Measurements from ENCODE around the gene AP2B1. TPM values are rescaled to one million over a fixed set of nuclear protein-coding genes. Genes with fewer than 3 reads are reported as not detected.
A peak's percentile ranks its signal among the peaks of the same experiment; 100 is the strongest.
"Not testable (repeated sequence)": the region's sequence is repeated elsewhere in the genome, so short reads cannot be mapped to it uniquely, and the experiment has no call there.

The AP2B1 gene
- total RNA-seq, 1 donor from 2014 or later = 164 TPM

DNA sequence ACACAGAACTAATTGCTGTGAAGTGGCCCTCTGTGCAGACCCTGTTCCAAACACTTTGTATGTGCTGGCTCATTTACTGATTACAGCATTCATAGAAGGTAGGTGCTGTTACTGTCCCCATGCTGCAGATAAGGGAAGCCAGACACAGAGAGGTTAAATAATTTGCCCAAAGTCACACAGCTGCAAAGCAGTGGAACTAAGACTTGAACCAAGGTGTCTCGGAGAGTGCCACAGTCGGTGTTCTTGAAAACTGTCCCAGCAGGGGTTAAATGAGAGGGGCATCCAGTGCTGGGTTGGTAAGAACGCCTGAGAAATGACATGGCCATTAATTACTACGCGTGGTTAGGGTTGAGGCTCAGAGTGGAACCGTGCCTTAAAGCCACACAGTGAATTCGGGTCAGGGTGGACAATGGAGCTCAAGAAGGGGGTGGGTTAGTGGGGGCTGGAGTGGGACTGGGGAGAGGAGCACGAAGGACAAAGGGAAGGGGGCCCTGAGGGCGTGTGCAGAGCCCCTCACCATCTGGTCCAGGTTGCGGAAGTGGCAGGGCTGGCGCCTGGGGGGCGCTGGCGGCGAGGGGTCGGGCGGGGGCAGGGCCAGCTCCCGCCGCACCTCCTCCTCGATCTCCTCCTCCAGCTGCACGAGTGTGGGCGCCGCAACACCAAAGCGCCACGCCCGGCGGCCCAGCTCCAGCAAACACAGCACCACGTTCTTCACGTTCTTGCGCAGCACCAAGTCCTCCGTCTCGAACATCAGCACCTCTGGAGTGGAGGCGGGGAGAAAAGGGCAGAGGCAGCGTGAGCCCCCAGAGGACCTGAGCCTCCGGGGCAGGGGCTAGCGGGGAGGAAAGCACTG, 162.7 kb downstream of the AP2B1 start:
- Mint-ChIP-seq H3K9me3 (no peaks in the 10 kb centered on the region), H3K4me3 (peak overlapping the region; percentile 47), H3K27ac (no peak overlapping the region), H3K4me1 (peaks cover 18% of the 10 kb centered on the region), H3K27me3 (peaks cover 37% of the 10 kb centered on the region), H3K36me3 (ENCODE audit: low read depth) (no peaks in the 10 kb centered on the region)
- intact Hi-C loops (cut with micrococcal nuclease) = loop anchor here (10.0 kb wide), 1 partner anchor 605 kb away; the partner anchor contains the start of genes NLE1 and UNC45B
- no peak for DNase-seq

DNA sequence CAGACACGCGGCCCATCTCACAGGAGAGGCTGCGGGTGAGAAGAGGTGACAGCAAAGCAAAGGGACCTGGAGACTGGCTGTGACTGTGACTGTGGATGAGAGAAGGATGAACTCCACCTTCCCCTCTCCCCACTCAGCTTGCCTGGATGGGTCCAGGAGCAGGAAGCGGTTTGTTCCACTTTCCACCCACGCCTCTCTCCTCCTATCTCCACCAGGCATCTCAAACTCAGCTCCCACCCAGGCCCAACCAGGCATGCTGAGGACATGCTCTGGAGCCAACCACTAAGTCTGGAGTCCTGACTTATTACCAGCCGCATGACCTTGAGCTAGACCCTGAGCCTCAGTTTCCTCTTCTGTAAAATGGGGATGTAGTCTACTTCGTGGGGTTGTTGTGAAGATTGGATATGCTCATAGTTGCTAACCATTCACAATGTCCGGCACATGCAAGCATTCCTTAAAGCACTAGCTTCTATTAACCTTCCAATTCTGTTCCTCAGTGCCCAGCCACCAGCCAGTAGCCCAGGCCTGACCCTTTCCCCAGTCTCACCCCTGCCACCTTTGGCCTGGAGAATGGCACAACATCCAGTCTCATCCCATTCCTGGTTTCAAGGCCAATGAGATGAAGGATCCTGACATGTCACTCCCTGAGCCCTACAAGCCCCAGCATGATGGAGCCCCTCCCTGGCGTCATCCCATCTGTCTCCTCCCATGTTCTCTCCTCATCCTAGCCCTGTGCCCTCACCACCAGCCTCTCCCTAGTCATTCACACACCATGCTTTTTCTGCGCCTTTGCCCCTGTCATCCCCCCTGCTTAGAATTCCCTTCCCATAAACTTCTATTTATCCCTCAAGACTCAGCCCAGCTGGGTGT, 163.6 kb downstream of the AP2B1 start:
- H3K36me3 Mint-ChIP-seq (ENCODE audit: low read depth) = no peaks in the 10 kb centered on the region
- H3K27me3 Mint-ChIP-seq = peaks cover 40% of the 10 kb centered on the region
- H3K27ac Mint-ChIP-seq = no peak overlapping the region
- H3K4me1 Mint-ChIP-seq = peaks cover 18% of the 10 kb centered on the region
- H3K4me3 Mint-ChIP-seq = peak overlapping the region; percentile 43
- intact Hi-C loops (cut with micrococcal nuclease) = no loop called here
- DNase-seq = no peak
- no peaks in the 10 kb centered on the region for H3K9me3 Mint-ChIP-seq

DNA sequence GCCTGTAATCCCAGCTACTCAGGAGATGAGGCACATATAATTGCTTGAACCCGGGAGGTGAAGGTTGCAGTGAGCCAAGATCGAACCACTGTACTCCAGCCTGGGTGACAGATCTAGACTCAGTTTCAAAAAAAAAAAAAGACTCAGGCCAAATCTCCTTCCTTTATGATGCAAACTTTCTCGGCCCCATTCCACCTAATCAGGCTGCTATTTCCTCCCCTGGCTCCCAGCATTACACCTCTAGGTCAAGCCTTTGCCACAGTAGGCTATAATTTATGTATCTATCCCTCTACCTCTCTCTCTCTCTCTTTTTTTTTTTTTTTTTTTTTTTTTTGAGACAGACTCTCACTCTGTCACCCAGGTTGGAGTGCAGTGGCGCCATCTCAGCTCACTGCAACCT, 164.4 kb downstream of the AP2B1 start:
- H3K27me3 Mint-ChIP-seq = peaks cover 40% of the 10 kb centered on the region
- H3K27ac Mint-ChIP-seq; H3K9me3 Mint-ChIP-seq; H3K4me3 Mint-ChIP-seq; intact Hi-C loops (cut with micrococcal nuclease); H3K36me3 Mint-ChIP-seq (ENCODE audit: low read depth); DNase-seq: not testable (repeated sequence)
- peaks cover 18% of the 10 kb centered on the region for H3K4me1 Mint-ChIP-seq

DNA sequence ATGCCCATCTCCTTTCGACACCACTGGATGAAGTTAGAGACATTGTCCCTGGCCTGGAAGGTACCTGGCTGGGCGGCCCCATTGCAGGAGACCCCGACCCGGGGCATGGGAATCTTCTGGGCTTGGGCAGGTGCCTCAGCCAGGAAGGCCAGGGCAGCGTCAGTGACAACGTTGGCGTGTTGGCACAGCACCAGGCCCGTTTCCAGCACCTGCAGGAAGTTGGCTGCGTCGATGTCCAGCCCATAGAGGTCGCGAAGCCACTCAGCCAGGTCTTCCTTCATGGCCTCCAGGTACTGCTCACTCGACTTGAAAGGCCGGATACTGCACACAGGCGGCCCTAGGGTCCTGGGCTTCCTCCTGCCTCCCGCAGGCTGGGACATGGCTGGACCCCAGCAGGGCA, 165.3 kb downstream of the AP2B1 start:
- intact Hi-C loops (cut with micrococcal nuclease) = no loop called here
- H3K27ac Mint-ChIP-seq = no peak overlapping the region
- no peak for DNase-seq
- H3K36me3 Mint-ChIP-seq (ENCODE audit: low read depth) = no peaks in the 10 kb centered on the region
- no peaks in the 10 kb centered on the region for H3K9me3 Mint-ChIP-seq
- H3K4me3 Mint-ChIP-seq = no peak overlapping the region
- peaks cover 40% of the 10 kb centered on the region for H3K27me3 Mint-ChIP-seq
- H3K4me1 Mint-ChIP-seq = peaks cover 18% of the 10 kb centered on the region

DNA sequence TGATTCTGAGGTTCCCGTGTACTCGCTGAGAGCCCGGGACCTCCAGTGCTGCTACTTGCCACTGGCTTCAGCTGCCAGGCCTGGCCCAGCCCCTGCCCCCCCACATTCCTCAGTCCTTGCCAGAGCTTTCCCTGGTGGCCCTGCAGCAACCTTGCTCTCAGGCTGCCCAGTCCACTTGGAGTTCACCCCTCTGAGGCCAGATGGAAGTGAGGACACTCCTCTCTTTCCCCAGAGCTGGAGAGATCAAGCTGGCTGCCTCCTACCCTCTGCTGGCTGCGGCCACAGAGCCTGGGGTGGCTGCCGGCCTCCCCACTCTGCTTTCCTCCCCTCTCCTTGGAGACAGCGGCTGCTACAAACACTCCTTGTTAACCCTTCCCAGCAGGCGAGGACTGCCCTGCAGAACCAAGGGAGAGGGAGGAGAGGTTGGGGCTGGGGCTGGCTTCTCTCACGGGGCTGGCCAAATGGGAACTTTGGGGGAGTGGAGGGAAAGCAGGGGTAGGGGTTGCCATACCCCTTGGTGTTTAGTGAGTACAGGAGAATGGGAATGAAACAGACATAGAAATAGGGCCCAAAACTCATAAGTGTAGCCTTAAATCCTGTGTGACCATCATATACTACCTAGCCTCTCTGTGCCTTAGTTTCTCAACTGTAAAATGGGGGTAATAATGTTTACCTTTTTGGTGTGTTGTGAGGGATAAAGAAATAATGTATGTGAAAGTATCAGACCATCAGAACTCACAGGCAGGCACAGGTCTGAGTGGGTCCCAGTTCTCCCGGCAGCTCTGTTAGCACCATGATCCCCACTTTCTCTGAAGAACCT, 166.0 kb downstream of the AP2B1 start, which contains the start of gene GAS2L2:
Gene GAS2L2, minus strand, starts transcription at position 295 of the 820 bp plus-strand sequence. CDS start 389 bp downstream, outside the sequence.
- no peak for DNase-seq
- H3K36me3 Mint-ChIP-seq (ENCODE audit: low read depth) = no peaks in the 10 kb centered on the region
- H3K4me1 Mint-ChIP-seq = peaks cover 16% of the 10 kb centered on the region
- H3K9me3 Mint-ChIP-seq = no peaks in the 10 kb centered on the region
- no peak within 1 kb of the TSS for H3K4me3 Mint-ChIP-seq
- peaks cover 40% of the 10 kb centered on the region for H3K27me3 Mint-ChIP-seq
- intact Hi-C loops (cut with micrococcal nuclease) = no loop called here
- no peak within 1 kb of the TSS for H3K27ac Mint-ChIP-seq

DNA sequence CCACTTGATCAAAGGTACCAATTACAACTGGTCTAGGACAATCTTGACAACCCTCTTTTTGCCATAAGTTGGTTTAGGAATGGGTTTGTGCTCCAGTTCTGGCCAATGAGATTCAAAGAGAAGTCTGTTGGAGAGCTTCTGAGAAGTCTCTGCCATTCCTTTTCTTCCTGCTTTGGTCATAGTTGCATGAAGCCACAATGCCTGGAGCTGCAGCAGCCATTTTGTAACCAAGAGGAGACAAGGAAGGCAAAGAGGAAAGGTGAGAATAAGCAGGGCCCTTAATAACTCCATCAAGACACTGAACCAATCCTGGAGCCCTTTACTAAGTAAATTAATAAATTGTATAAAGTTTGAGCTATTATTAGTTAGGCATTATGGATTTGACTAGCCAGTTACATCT, 170.1 kb downstream of the AP2B1 start:
- Mint-ChIP-seq H3K4me3 (no peak overlapping the region), H3K27me3 (peaks cover 18% of the 10 kb centered on the region), H3K9me3 (no peaks in the 10 kb centered on the region), H3K4me1 (no peaks in the 10 kb centered on the region), H3K36me3 (ENCODE audit: low read depth) (no peaks in the 10 kb centered on the region), H3K27ac (no peak overlapping the region)
- DNase-seq = no peak
- intact Hi-C loops (cut with micrococcal nuclease) = no loop called here

DNA sequence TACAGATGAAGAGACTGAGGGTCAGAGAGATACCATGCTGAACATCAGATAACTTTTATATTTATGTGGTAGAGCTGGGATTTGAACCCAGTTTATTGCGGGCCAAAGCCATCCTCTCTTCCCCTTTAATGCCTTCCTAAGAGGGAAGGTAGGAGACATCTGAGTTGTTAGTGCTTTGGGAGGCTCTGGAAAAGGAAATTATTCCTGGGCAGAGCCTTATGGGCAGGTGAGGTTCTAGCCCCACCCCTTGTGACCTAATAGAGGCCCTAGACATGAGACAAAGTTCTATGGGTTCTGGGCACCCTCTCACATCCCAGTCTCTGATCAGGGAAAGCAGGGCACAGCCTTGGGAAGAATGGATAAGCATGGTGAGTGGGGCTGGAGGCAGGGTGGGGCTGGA, 173.5 kb downstream of the AP2B1 start, which contains the start of gene C17orf50:
Gene C17orf50, plus strand, starts transcription at position 301 of the 400 bp plus-strand sequence. Its CDS starts 55 bp downstream, at position 356.
- Mint-ChIP-seq H3K27me3 (peaks cover 6% of the 10 kb centered on the region), H3K4me3 (no peak within 1 kb of the TSS), H3K36me3 (ENCODE audit: low read depth) (no peaks in the 10 kb centered on the region), H3K27ac (no peak within 1 kb of the TSS), H3K9me3 (no peaks in the 10 kb centered on the region), H3K4me1 (peaks cover 8% of the 10 kb centered on the region)
- intact Hi-C loops (cut with micrococcal nuclease) = no loop called here
- no peak for DNase-seq

DNA sequence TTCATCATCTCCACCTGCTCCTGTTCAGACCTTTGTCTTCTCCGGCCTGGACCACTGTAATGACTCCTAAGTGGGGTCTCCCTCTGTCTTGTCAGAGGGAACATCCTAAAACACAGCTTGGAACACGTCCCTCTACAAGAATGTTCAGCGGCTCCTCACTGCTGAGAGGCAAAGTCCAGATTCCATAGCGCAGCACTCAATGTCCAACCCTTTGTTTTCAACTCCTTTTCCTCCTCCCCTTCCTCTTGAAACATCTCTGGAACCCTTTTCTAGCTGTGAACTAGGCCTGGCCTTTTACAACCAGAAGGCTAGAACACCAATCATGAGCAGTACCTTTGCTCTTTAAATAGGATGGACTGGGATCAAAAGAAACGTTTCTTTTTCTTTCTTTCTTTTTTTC, 174.5 kb downstream of the AP2B1 start:
- intact Hi-C loops (cut with micrococcal nuclease) = no loop called here
- H3K27ac Mint-ChIP-seq = no peak overlapping the region
- peaks cover 6% of the 10 kb centered on the region for H3K27me3 Mint-ChIP-seq
- no peak overlapping the region for H3K4me3 Mint-ChIP-seq
- DNase-seq = no peak
- no peaks in the 10 kb centered on the region for H3K36me3 Mint-ChIP-seq (ENCODE audit: low read depth)
- no peaks in the 10 kb centered on the region for H3K9me3 Mint-ChIP-seq
- H3K4me1 Mint-ChIP-seq = peaks cover 8% of the 10 kb centered on the region

DNA sequence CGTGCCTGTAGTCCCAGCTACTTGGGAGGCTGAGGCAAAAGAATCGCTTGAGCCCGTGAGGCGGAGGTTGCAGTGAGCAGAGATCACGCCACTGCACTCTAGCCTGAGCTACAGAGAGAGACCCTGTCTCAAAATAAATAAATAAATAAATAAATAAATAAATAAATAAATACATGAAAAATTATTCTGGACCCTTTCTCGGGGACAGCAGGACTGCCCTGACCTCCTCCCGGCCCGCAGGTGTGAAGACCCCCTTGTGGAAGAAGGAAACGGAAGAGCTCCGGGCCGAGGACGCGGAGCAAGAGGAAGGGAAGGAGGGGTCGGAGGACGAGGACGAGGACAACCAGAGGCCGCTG, 176.6 kb downstream of the AP2B1 start:
- no peak for DNase-seq
- H3K27ac Mint-ChIP-seq = no peak overlapping the region
- intact Hi-C loops (cut with micrococcal nuclease) = loop anchor here (1.0 kb wide), 2 partner anchors 41 to 46 kb away; partner anchors contain the start of gene TAF15
- H3K4me1 Mint-ChIP-seq = peaks cover 8% of the 10 kb centered on the region
- no peaks in the 10 kb centered on the region for H3K36me3 Mint-ChIP-seq (ENCODE audit: low read depth)
- peaks cover 7% of the 10 kb centered on the region for H3K27me3 Mint-ChIP-seq
- peak overlapping the region; percentile 86 for H3K4me3 Mint-ChIP-seq
- H3K9me3 Mint-ChIP-seq = no peaks in the 10 kb centered on the region

DNA sequence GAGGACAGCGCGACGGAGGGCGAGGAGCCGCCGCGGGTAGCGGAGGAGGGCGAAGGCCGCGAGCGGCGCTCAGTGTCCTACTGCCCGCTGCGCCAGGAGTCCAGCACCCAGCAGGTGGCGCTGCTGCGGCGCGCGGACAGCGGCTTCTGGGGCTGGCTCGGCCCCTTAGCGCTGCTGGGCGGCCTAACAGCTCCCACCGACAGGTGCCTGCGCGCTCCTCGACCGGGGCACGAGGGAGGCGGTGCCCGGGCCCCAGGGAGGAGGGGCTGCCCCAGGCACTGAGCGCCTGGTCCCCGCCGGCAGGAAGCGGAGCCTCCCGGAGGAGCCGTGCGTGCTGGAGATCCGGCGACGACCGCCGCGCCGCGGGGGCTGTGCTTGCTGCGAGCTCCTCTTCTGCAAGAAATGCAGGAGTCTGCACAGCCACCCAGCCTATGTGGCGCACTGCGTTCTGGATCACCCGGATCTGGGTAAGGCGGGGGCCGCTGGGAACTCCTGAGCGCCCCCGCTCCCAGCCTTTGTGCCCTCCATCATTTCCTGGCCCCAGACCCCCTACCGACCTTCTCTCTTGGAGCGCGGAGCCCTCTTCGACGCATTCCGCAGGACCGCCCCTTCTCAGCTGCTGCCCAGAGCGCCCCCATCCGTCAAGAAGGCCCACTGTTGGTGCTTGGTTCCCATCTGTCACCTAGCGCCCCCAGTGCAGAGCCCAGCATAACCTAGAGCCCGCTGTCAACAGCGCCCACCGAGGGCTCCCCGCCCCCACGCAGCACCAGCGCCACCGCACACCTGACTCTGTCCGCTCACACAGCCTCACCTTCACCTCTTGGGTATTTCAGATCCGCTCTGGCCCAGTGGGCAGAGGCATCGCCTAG, 177.2 kb downstream of the AP2B1 start:
- H3K27me3 Mint-ChIP-seq = peaks cover 9% of the 10 kb centered on the region
- H3K27ac Mint-ChIP-seq = peak overlapping the region; percentile 64
- H3K9me3 Mint-ChIP-seq = no peaks in the 10 kb centered on the region
- peaks cover 8% of the 10 kb centered on the region for H3K4me1 Mint-ChIP-seq
- intact Hi-C loops (cut with micrococcal nuclease) = loop anchor here (1.0 kb wide), 2 partner anchors 40 to 45 kb away; partner anchors contain the start of gene TAF15
- H3K4me3 Mint-ChIP-seq = peak overlapping the region; percentile 86
- peak; percentile 96 for DNase-seq
- no peaks in the 10 kb centered on the region for H3K36me3 Mint-ChIP-seq (ENCODE audit: low read depth)

DNA sequence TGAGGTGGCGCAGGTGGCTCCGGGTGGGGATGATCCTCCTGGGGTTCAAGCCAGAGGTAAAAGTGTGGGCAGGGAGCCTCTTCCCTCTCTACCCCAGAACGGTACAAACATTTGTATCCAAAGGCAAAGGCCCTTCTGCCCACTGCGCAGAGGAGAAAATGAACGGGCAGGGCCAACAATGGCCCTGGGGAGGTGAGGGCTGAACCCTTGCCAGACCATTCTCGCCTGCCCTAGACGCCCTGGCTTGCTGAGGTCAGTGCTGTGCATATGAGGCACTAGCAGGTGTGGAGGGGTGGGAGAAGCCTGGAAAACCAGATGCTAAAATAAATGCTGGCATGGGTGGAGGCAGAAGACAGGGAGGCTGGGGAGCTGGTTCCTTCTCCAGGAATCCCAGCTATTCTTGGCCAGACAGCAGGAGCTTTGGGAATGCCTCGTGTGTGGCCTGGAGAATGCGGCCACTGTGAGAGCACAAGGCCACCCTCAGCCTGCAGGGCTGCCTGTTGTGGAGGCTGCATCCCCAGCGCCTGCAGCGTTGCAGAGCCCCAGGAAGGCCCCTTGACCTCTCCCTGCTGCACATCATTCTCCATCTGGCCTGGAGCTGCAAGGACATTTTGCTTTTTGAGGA, 178.1 kb downstream of the AP2B1 start:
- H3K9me3 Mint-ChIP-seq = no peaks in the 10 kb centered on the region
- intact Hi-C loops (cut with micrococcal nuclease) = no loop called here
- H3K4me1 Mint-ChIP-seq = peaks cover 8% of the 10 kb centered on the region
- H3K27ac Mint-ChIP-seq = no peak overlapping the region
- H3K36me3 Mint-ChIP-seq (ENCODE audit: low read depth) = no peaks in the 10 kb centered on the region
- peaks cover 10% of the 10 kb centered on the region for H3K27me3 Mint-ChIP-seq
- peak overlapping the region; percentile 86 for H3K4me3 Mint-ChIP-seq
- no peak for DNase-seq

DNA sequence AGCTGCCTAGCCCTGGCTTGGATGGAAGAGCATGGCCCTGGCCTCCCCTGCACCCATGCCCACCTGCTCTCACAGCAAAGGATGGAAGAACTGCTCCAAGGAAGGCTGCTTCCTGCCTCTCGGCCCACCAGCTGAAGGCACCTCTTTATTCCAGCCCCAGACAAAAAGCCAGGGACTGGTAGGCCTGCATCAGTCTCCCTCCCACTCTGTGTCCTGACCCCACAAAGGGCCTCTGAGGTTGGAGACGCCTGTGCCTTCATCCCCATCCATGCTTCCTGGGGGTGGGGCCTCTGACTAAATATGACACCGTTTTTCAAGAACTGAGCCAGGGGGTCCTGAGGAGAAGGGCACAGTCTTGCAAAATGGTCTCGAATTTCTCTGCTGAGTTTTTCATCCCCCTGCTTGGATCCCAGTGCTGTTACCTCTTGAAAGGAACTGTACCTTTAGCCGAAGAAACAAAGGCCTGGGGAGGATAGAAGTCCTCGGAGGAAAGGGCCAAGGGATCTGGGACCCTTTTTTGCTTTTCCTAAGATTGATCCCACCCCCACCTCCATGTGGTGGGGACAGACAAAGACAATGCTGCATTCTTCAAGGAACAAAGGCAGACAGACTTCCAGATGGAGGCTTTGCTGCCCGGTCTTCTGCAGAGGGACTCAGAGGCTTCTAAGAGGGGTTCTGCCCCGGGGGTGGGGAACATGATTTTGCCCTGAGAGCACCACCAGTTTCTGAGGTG, 178.8 kb downstream of the AP2B1 start:
- no peaks in the 10 kb centered on the region for H3K36me3 Mint-ChIP-seq (ENCODE audit: low read depth)
- no peaks in the 10 kb centered on the region for H3K9me3 Mint-ChIP-seq
- H3K4me3 Mint-ChIP-seq = no peak overlapping the region
- intact Hi-C loops (cut with micrococcal nuclease) = no loop called here
- peaks cover 14% of the 10 kb centered on the region for H3K27me3 Mint-ChIP-seq
- no peak for DNase-seq
- H3K27ac Mint-ChIP-seq = no peak overlapping the region
- H3K4me1 Mint-ChIP-seq = peaks cover 8% of the 10 kb centered on the region

Measured in activated CD4-positive, alpha-beta T cell treated with anti-CD3 and anti-CD28 coated beads, Interleukin-2, amount 10 ng/mL, durations not matched to agents 24 days and 14 days (primary cell).